CD14-positive monocyte (primary cell): Measurements from ENCODE around the gene METTL25B. TPM values are rescaled to one million over a fixed set of nuclear protein-coding genes. Genes with fewer than 3 reads are reported as not detected.

Source experiments
- DNase-seq, 3 donors: peaks; one replicate each; pipeline ENCODE4 v3.0.0-alpha.2; 2011 to 2022
- H2AFZ ChIP-seq: 2 replicates; pipeline ENCODE4 v1.6.0; 2012; ENCODE audit warnings: mild to moderate bottlenecking, low read depth, low read length, inconsistent platforms; ENCODE audit not compliant: insufficient read depth, poor library complexity, severe bottlenecking
- H3K27ac ChIP-seq, 2 donors: 1 replicate in 1 of 2; 2 replicates in 1 of 2; pipeline ENCODE4 v1.5.1; 2012 to 2013; ENCODE audit warnings: low read length in 2 of 2, control low read depth in 1 of 2, inconsistent platforms in 1 of 2, low read depth in 1 of 2, mild to moderate bottlenecking in 1 of 2
- H3K27me3 ChIP-seq, 2 donors: one replicate each; pipeline versions ENCODE4 v1.6.0 to v1.6.1; 2011 to 2013; ENCODE audit warnings: low read length in 2 of 2; ENCODE audit not compliant: control insufficient read depth in 2 of 2, insufficient read depth in 2 of 2
- H3K36me3 ChIP-seq, 2 donors: replicated peaks in 1 of 2; 1 replicate in 1 of 2; 2 replicates in 1 of 2; pipeline versions ENCODE4 v1.5.1 to v1.6.1; 2012 to 2013; ENCODE audit warnings: low read length in 2 of 2, control low read depth in 1 of 2, inconsistent platforms in 1 of 2, mild to moderate bottlenecking in 1 of 2; ENCODE audit not compliant: insufficient read depth in 2 of 2, control insufficient read depth in 1 of 2
- H3K4me1 ChIP-seq, 2 donors: 1 replicate in 1 of 2; 2 replicates in 1 of 2; pipeline versions ENCODE4 v1.5.1 to v1.6.1; 2012 to 2013; ENCODE audit warnings: low read length in 2 of 2, control low read depth in 1 of 2, inconsistent platforms in 1 of 2, mild to moderate bottlenecking in 1 of 2, moderate library complexity in 1 of 2; ENCODE audit not compliant: insufficient read depth in 2 of 2, control insufficient read depth in 1 of 2
- H3K4me2 ChIP-seq: replicated peaks from 2 replicates; pipeline ENCODE3; 2012; ENCODE audit warnings: low read length, moderate library complexity, mild to moderate bottlenecking; ENCODE audit not compliant: poor library complexity, severe bottlenecking; ENCODE audit errors: extremely low read depth
- H3K4me3 ChIP-seq, 3 experiments: fragments of 200-600 bp in 1 of 3; sonication (generic) in 1 of 3; replicated peaks in 1 of 3; 1 replicate in 2 of 3; 2 replicates in 1 of 3; pipeline ENCODE4 v1.5.1; 2011 to 2013; ENCODE audit warnings: low read length in 3 of 3, mild to moderate bottlenecking in 3 of 3, control low read depth in 2 of 3, low read depth in 2 of 3, inconsistent platforms in 1 of 3, moderate library complexity in 1 of 3
- H3K79me2 ChIP-seq: 2 replicates; pipeline ENCODE4 v1.6.0; 2012; ENCODE audit warnings: mild to moderate bottlenecking, control low read depth, inconsistent platforms, low read length, moderate library complexity; ENCODE audit not compliant: insufficient read depth
- H3K9ac ChIP-seq: 2 replicates; pipeline ENCODE4 v1.6.0; 2017; ENCODE audit warnings: low read length, mild to moderate bottlenecking; ENCODE audit not compliant: insufficient read depth, poor library complexity, severe bottlenecking
- H3K9me3 ChIP-seq, 2 donors: replicated peaks in 1 of 2; 1 replicate in 1 of 2; 2 replicates in 1 of 2; pipeline versions ENCODE4 v1.5.1 to v1.6.1; 2012 to 2013; ENCODE audit warnings: low read length in 2 of 2, control low read depth in 1 of 2; ENCODE audit not compliant: control insufficient read depth in 1 of 2, insufficient read depth in 1 of 2
- H4K20me1 ChIP-seq: 2 replicates; pipeline ENCODE4 v1.6.0; 2012; ENCODE audit warnings: mild to moderate bottlenecking, low read length, control low read depth, moderate library complexity; ENCODE audit not compliant: insufficient read depth
- H3K27ac Mint-ChIP-seq, 7 donors: one replicate each; pipeline ENCODE4 v1.8.0; 2020; ENCODE audit warnings: mild to moderate bottlenecking in 7 of 7, mixed read lengths in 7 of 7, moderate library complexity in 6 of 7, inconsistent platforms in 2 of 7
- H3K27me3 Mint-ChIP-seq, 3 donors: one replicate each; pipeline ENCODE4 v1.8.0; 2021 to 2022; ENCODE audit warnings: low read depth in 3 of 3, mild to moderate bottlenecking in 3 of 3, mixed read lengths in 3 of 3, moderate library complexity in 3 of 3, inconsistent platforms in 1 of 3
- H3K36me3 Mint-ChIP-seq, 2 donors: one replicate each; pipeline ENCODE4 v1.8.0; 2020; ENCODE audit warnings: mixed read lengths in 2 of 2, inconsistent platforms in 1 of 2, mild to moderate bottlenecking in 1 of 2
- H3K4me1 Mint-ChIP-seq: one replicate; pipeline ENCODE4 v1.8.0; 2020; ENCODE audit warnings: mild to moderate bottlenecking, mixed read lengths
- H3K4me3 Mint-ChIP-seq, 2 donors: one replicate each; pipeline ENCODE4 v1.8.0; 2020; ENCODE audit warnings: mild to moderate bottlenecking in 2 of 2, mixed read lengths in 2 of 2, moderate library complexity in 1 of 2
- H3K9me3 Mint-ChIP-seq, 7 donors: one replicate each; pipeline ENCODE4 v1.8.0; 2020 to 2022; ENCODE audit warnings: mixed read lengths in 7 of 7, mild to moderate bottlenecking in 6 of 7, moderate library complexity in 6 of 7, inconsistent platforms in 2 of 7
- WGBS: methylation state at CpG from one replicate; pipeline ENCODE4 v1.1.5; 2013; ENCODE audit warnings: missing lambda C conversion rate; ENCODE audit not compliant: insufficient coverage; 5-methylcytosine and 5-hydroxymethylcytosine counted together
- intact Hi-C, 2 donors: fragments of 100-400 bp; cut with micrococcal nuclease; formaldehyde crosslinking; loops; one replicate each; pipeline versions ENCODE4 v1.15.0 to v1.15.1; 2023
- polyA plus RNA-seq, 3 donors: library from polyadenylated mRNA; depleted of rRNA in 1 of 3; unstranded in 2 of 3; stranded (reverse) in 1 of 3; fragments of 300-500 nt in 2 of 3; fragments of >200 nt in 1 of 3; fragmentation: Illumina TruSeq in 2 of 3; gene quantifications; 1 replicate in 2 of 3; 2 replicates in 1 of 3; pipeline ENCODE4 v1.2.3, GENCODE V29; 2012 to 2021
- TF ChIP-seq, protein P1 (sequence below): fragments of 200-600 bp; IDR thresholded peaks from one replicate; pipeline ENCODE4 v1.8.0; 2022; ENCODE audit warnings: antibody characterized with exemption, mild to moderate bottlenecking

The METTL25B gene
- polyA plus RNA-seq, 3 donors, result 4.6 to 49.3 (median 4.8) TPM

DNA sequence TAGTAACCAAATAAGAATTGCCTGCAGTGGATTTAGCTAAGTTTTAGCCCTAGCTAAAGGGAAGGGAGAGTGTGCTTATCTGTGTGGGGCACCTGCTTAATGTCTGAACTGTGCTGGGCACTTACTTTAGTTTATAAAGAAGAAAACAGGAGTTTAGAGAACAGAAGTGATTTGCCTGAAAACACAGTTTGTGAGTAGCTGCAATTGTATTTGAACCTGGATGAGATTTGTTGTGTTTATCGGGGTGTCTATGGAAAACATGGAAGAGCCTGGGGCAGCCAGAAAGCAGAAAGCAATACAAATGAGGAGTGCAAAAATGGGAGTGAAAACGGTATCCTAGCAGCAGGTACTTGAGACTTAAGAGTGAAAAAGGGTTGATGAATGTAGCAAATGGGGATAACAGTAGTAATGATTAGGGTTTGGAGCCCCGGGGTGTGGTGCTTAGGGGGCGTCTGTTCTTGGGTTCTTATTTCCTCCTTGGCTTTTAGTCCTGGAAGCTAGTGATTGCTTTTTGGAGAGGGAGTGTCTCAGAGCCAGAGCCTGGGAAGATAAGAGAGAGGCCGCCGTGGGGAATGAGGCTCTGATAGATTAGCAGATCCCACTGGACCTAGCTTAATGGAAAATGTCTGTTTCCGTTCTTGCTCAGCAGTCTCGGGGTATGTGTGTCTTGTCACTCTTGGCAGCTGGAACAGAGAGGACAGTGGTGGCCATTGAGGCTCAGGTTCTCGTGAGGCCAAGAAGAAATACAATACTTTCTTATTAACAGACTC is 44.6 kb downstream of the METTL25B start:
- peaks cover 15 to 20% of the 10 kb centered on the region in 2 donors for H3K4me1 ChIP-seq
- intact Hi-C loops, result no loop called here
- no peak overlapping the region for H3K4me2 ChIP-seq
- Mint-ChIP-seq H3K4me1 (peaks cover 39% of the 10 kb centered on the region), H3K36me3 (peaks cover 33 to 40% of the 10 kb centered on the region in 2 donors), H3K27ac (peak overlapping the region in 3 of 7 donors; percentile 26 to 76 (median 47)), H3K4me3 (no peak overlapping the region), H3K9me3 (no peaks in the 10 kb centered on the region), H3K27me3 (no peaks in the 10 kb centered on the region)
- peaks cover 70% of the 10 kb centered on the region for H4K20me1 ChIP-seq
- H3K9ac ChIP-seq, result no peak overlapping the region
- no peak overlapping the region for H3K4me3 ChIP-seq
- no peak for DNase-seq
- H2AFZ ChIP-seq, result no peak overlapping the region
- TF ChIP-seq, protein P1, sequence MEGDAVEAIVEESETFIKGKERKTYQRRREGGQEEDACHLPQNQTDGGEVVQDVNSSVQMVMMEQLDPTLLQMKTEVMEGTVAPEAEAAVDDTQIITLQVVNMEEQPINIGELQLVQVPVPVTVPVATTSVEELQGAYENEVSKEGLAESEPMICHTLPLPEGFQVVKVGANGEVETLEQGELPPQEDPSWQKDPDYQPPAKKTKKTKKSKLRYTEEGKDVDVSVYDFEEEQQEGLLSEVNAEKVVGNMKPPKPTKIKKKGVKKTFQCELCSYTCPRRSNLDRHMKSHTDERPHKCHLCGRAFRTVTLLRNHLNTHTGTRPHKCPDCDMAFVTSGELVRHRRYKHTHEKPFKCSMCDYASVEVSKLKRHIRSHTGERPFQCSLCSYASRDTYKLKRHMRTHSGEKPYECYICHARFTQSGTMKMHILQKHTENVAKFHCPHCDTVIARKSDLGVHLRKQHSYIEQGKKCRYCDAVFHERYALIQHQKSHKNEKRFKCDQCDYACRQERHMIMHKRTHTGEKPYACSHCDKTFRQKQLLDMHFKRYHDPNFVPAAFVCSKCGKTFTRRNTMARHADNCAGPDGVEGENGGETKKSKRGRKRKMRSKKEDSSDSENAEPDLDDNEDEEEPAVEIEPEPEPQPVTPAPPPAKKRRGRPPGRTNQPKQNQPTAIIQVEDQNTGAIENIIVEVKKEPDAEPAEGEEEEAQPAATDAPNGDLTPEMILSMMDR, result no peak
- no peak overlapping the region for H3K27ac ChIP-seq
- peaks cover 98% of the 10 kb centered on the region for H3K79me2 ChIP-seq
- 91% methylated on average over 4 of the region's 9 CpGs for WGBS
- H3K9me3 ChIP-seq, result no peaks in the 10 kb centered on the region
- H3K36me3 ChIP-seq, result peaks cover 13 to 55% of the 10 kb centered on the region in 2 donors
- no peaks in the 10 kb centered on the region for H3K27me3 ChIP-seq

DNA sequence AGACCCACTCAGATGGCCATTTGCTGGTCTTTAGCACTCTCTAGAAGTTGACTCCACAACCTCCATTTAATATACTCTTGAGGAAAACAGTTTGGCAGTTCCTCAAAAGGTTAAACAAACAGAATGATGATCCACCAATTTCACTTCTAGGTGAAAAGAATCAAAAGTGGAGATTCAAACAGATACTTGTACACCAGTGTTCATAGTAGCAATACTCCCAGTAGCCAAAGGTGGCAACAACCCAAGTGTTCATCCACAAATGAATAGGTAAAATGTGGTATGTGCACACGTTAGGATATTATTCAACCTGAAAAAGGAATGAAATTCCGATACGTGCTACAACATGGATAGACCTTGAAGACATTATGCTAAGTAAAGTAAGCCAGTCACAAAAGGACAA is 45.3 kb downstream of the METTL25B start:
- H3K4me3 ChIP-seq, result no peak overlapping the region
- peaks cover 13 to 55% of the 10 kb centered on the region in 2 donors for H3K36me3 ChIP-seq
- H3K27ac ChIP-seq, result no peak overlapping the region
- no peaks in the 10 kb centered on the region for H3K9me3 ChIP-seq
- no peak overlapping the region for H3K4me2 ChIP-seq
- Mint-ChIP-seq H3K36me3 (peaks cover 39 to 40% of the 10 kb centered on the region in 2 donors), H3K4me1 (peaks cover 32% of the 10 kb centered on the region), H3K4me3 (no peak overlapping the region), H3K27ac (peak overlapping the region in 1 of 7 donors; percentile 47), H3K27me3 (no peaks in the 10 kb centered on the region), H3K9me3 (no peaks in the 10 kb centered on the region)
- TF ChIP-seq, protein P1, result no peak
- H4K20me1 ChIP-seq, result peaks cover 74% of the 10 kb centered on the region
- WGBS, result no CpG with 5 or more reads among the region's 3 CpGs
- peaks cover 8 to 13% of the 10 kb centered on the region in 2 donors for H3K4me1 ChIP-seq
- intact Hi-C loops, result no loop called here
- H2AFZ ChIP-seq, result no peak overlapping the region
- peaks cover 98% of the 10 kb centered on the region for H3K79me2 ChIP-seq
- no peak for DNase-seq
- no peak overlapping the region for H3K9ac ChIP-seq
- H3K27me3 ChIP-seq, result no peaks in the 10 kb centered on the region
